Natural killer cell (primary cell): ENCODE measurements around the gene TMEM186. TPM values are rescaled to one million over a fixed set of nuclear protein-coding genes. Genes with fewer than 3 reads are reported as not detected.

Source experiments
- ATAC-seq, 3 donors: fragments of 150-1000 bp in 2 of 3; fragments of 200-7000 bp in 1 of 3; cut with Tn5 transposase; 1 replicate in 1 of 3; 2 replicates in 2 of 3; pipeline ENCODE4 v1.10.0; 2021; ENCODE audit warnings: mild to moderate bottlenecking in 2 of 3, moderate library complexity in 2 of 3
- DNase-seq, 2 donors: peaks; one replicate each; pipeline versions ENCODE4 v3.0.0 to v3.0.0-alpha.2; 2013 to 2021; ENCODE audit warnings: mixed read lengths in 1 of 2
- H3K27ac ChIP-seq: one replicate; pipeline ENCODE4 v1.5.1; 2013; ENCODE audit warnings: mild to moderate bottlenecking, low read length
- H3K27me3 ChIP-seq: one replicate; pipeline ENCODE4 v1.6.1; 2013; ENCODE audit warnings: low read length; ENCODE audit not compliant: control insufficient read depth, insufficient read depth
- H3K36me3 ChIP-seq: one replicate; pipeline ENCODE4 v1.6.1; 2013; ENCODE audit warnings: low read length; ENCODE audit not compliant: control insufficient read depth, insufficient read depth
- H3K4me1 ChIP-seq: one replicate; pipeline ENCODE4 v1.6.1; 2013; ENCODE audit warnings: low read length; ENCODE audit not compliant: control insufficient read depth, insufficient read depth
- H3K4me3 ChIP-seq: one replicate; pipeline ENCODE4 v1.5.1; 2013; ENCODE audit warnings: low read length
- H3K9me3 ChIP-seq: one replicate; pipeline ENCODE4 v1.6.1; 2013; ENCODE audit warnings: low read length; ENCODE audit not compliant: control insufficient read depth, insufficient read depth
- H3K27ac Mint-ChIP-seq, 2 donors: one replicate each; pipeline ENCODE4 v1.8.0; 2022; ENCODE audit warnings: mild to moderate bottlenecking in 2 of 2, mixed read lengths in 2 of 2, moderate library complexity in 1 of 2
- H3K27me3 Mint-ChIP-seq, 2 donors: one replicate each; pipeline ENCODE4 v1.8.0; 2022; ENCODE audit warnings: low read depth in 2 of 2, mixed read lengths in 2 of 2
- H3K36me3 Mint-ChIP-seq: one replicate; pipeline ENCODE4 v1.8.0; 2022; ENCODE audit warnings: mixed read lengths
- H3K4me1 Mint-ChIP-seq, 2 donors: one replicate each; pipeline ENCODE4 v1.8.0; 2022; ENCODE audit warnings: mixed read lengths in 2 of 2
- H3K4me3 Mint-ChIP-seq: one replicate; pipeline ENCODE4 v1.8.0; 2022; ENCODE audit warnings: mild to moderate bottlenecking, moderate library complexity, mixed read lengths
- H3K9me3 Mint-ChIP-seq, 2 donors: one replicate each; pipeline ENCODE4 v1.8.0; 2022; ENCODE audit warnings: mixed read lengths in 2 of 2
- CTCF ChIP-seq: fragments of 200-600 bp; IDR thresholded peaks from one replicate; pipeline ENCODE4 v1.8.0; 2022; ENCODE audit warnings: antibody characterized with exemption
- WGBS: methylation state at CpG from one replicate; pipeline ENCODE4 v1.1.7; 2013; ENCODE audit warnings: missing lambda C conversion rate; ENCODE audit not compliant: insufficient coverage; 5-methylcytosine and 5-hydroxymethylcytosine counted together
- intact Hi-C: fragments of 100-400 bp; cut with micrococcal nuclease; formaldehyde crosslinking; loops from one replicate; pipeline ENCODE4 v1.14.2; 2022
- total RNA-seq, 4 donors: library from RNA; stranded (reverse); fragments of 120-200 nt in 1 of 4; gene quantifications; one replicate each; pipeline versions ENCODE4 v1.2.3 to v1.2.4, GENCODE V29; 2013 to 2022

Gene TMEM186
- total RNA-seq, 3 donors from 2014 or later (not counting 1 experiment from before 2014, with no cell fraction given) = 3.0 to 5.2 (median 4.1) TPM

- Histone ChIP-seq H3K27ac (no peak overlapping the region), H3K36me3 (peaks cover 18% of the 10 kb centered on the region), H3K27me3 (no peaks in the 10 kb centered on the region), H3K9me3 (no peaks in the 10 kb centered on the region), H3K4me1 (no peaks in the 10 kb centered on the region), H3K4me3 (no peak overlapping the region)
- H3K9me3 Mint-ChIP-seq = no peaks in the 10 kb centered on the region
- H3K27ac Mint-ChIP-seq = no peak overlapping the region
- WGBS = 100% methylated on average over 1 of the region's 6 CpGs
- H3K4me3 Mint-ChIP-seq = no peak overlapping the region
- H3K27me3 Mint-ChIP-seq = no peaks in the 10 kb centered on the region
- DNase-seq (no peak), ATAC-seq (no peak)
- peaks cover 14 to 22% of the 10 kb centered on the region in 2 donors for H3K4me1 Mint-ChIP-seq
- intact Hi-C loops = no loop called here
- no peak for TF ChIP-seq CTCF
- H3K36me3 Mint-ChIP-seq = peaks cover 7% of the 10 kb centered on the region
These were observed 22.1 kb upstream of the TMEM186 start for GRCh38 chr16:8819411-8820034.

- Histone ChIP-seq H3K27me3 (no peaks in the 10 kb centered on the region), H3K27ac (no peak overlapping the region), H3K9me3 (no peaks in the 10 kb centered on the region), H3K36me3 (peaks cover 26% of the 10 kb centered on the region), H3K4me1 (no peaks in the 10 kb centered on the region), H3K4me3 (no peak overlapping the region)
- ATAC-seq = no peak
- H3K4me1 Mint-ChIP-seq = peaks cover 14 to 22% of the 10 kb centered on the region in 2 donors
- TF ChIP-seq CTCF = no peak
- H3K36me3 Mint-ChIP-seq = peaks cover 9% of the 10 kb centered on the region
- H3K27me3 Mint-ChIP-seq = no peaks in the 10 kb centered on the region
- no peak overlapping the region for H3K27ac Mint-ChIP-seq
- no peak for DNase-seq
- WGBS = 77% methylated on average over 10 of the region's 10 CpGs
- no peaks in the 10 kb centered on the region for H3K9me3 Mint-ChIP-seq
- H3K4me3 Mint-ChIP-seq = no peak overlapping the region
- intact Hi-C loops = no loop called here
These were observed 21.2 kb upstream of the TMEM186 start for GRCh38 chr16:8818504-8819270.

- peak in 1 of 2 donors; percentile 43 for DNase-seq
- H3K27ac Mint-ChIP-seq = peak overlapping the region; percentile 53 to 64
- WGBS = 52% methylated on average over 6 of the region's 6 CpGs
- intact Hi-C loops = no loop called here
- H3K4me3 Mint-ChIP-seq = peak overlapping the region; percentile 6
- H3K4me1 Mint-ChIP-seq = peaks cover 7 to 13% of the 10 kb centered on the region in 2 donors
- Histone ChIP-seq H3K4me3 (no peak overlapping the region), H3K9me3 (no peaks in the 10 kb centered on the region), H3K27ac (no peak overlapping the region), H3K27me3 (no peaks in the 10 kb centered on the region), H3K4me1 (no peaks in the 10 kb centered on the region), H3K36me3 (peaks cover 42% of the 10 kb centered on the region)
- no peaks in the 10 kb centered on the region for H3K27me3 Mint-ChIP-seq
- H3K36me3 Mint-ChIP-seq = peaks cover 9% of the 10 kb centered on the region
- no peak for ATAC-seq
- H3K9me3 Mint-ChIP-seq = no peaks in the 10 kb centered on the region
- TF ChIP-seq CTCF = no peak
These were observed 19.7 kb upstream of the TMEM186 start for GRCh38 chr16:8816967-8817655.
